ENCODE measurements around the gene CEP170B. TPM values are rescaled to one million over a fixed set of nuclear protein-coding genes. Genes with fewer than 3 reads are reported as not detected.

The CEP170B gene
- total and polyA plus RNA-seq, 2 of the 8 experiments (the other 6 are each of a cell fraction or from before 2014, with no cell fraction given) = 9.1 to 33.8 TPM

- TF ChIP-seq ATF2 (IDR thresholded peaks at IDR 0.05; ENCODE audit: low read length) = no peak
- TF ChIP-seq GABPA (IDR thresholded peaks at IDR 0.05; ENCODE audit: borderline replicate concordance, insufficient read depth, low read length) = no peak
- TF ChIP-seq POLR2AphosphoS5 (IDR thresholded peaks at IDR 0.05; ENCODE audit: low read depth, low read length) = no peak
- no peak for TF ChIP-seq TEAD4 (IDR thresholded peaks at IDR 0.05; ENCODE audit: low read depth, low read length)
- no peak for TF ChIP-seq CHD2 (IDR thresholded peaks at IDR 0.05; ENCODE audit: low read length)
Measured at GRCh38 chr14:104895786-104896661, 31.0 kb downstream of the CEP170B start (continued).

All from H1 (cell line).